Heart right ventricle (tissue), 16 donors: ENCODE data around the gene PGAM1. TPM values are rescaled to one million over a fixed set of nuclear protein-coding genes. Genes with fewer than 3 reads are reported as not detected.

Source experiments
- ATAC-seq, 8 donors: fragments of 200-7000 bp; cut with Tn5 transposase; one replicate each; pipeline ENCODE4 v1.9.1; 2020; ENCODE audit warnings: mild to moderate bottlenecking in 8 of 8, moderate library complexity in 8 of 8, moderate number of reproducible peaks in 1 of 8
- DNase-seq, 2 donors: peaks; one replicate each; pipeline ENCODE4 v3.0.0-alpha.2; 2020
- H3K27ac ChIP-seq, 10 donors: fragments of 200-600 bp; sonication (generic) in 2 of 10; one replicate each; pipeline versions ENCODE4 v1.5.0 to v1.8.0; 2020 to 2022; ENCODE audit warnings: mild to moderate bottlenecking in 3 of 10
- H3K27me3 ChIP-seq, 7 donors: fragments of 200-600 bp; one replicate each; pipeline ENCODE4 v1.8.0; 2021 to 2022; ENCODE audit warnings: mild to moderate bottlenecking in 2 of 7
- H3K36me3 ChIP-seq, 9 donors: fragments of 200-600 bp; sonication (generic) in 1 of 9; one replicate each; pipeline versions ENCODE4 v1.5.0 to v1.8.0; 2020 to 2022; ENCODE audit warnings: mild to moderate bottlenecking in 2 of 9
- H3K4me1 ChIP-seq, 9 donors: fragments of 200-600 bp; sonication (generic) in 1 of 9; one replicate each; pipeline versions ENCODE4 v1.5.0 to v1.8.0; 2020 to 2022; ENCODE audit warnings: mild to moderate bottlenecking in 4 of 9
- H3K4me3 ChIP-seq, 10 donors: fragments of 200-600 bp; sonication (generic) in 2 of 10; one replicate each; pipeline versions ENCODE4 v1.5.0 to v1.8.0; 2020 to 2022; ENCODE audit warnings: mild to moderate bottlenecking in 7 of 10, moderate library complexity in 2 of 10
- H3K9me3 ChIP-seq, 11 donors: fragments of 200-600 bp in 10 of 11; sonication (generic) in 2 of 11; one replicate each; pipeline versions ENCODE4 v1.5.0 to v1.8.0; 2013 to 2022; ENCODE audit warnings: mild to moderate bottlenecking in 2 of 11, control low read depth in 1 of 11, moderate library complexity in 1 of 11
- CTCF ChIP-seq, 9 donors: fragments of 200-600 bp; sonication (generic) in 2 of 9; IDR thresholded peaks; one replicate each; pipeline versions ENCODE4 v1.5.0 to v1.8.0; 2021 to 2022; ENCODE audit warnings: antibody characterized with exemption in 9 of 9, mild to moderate bottlenecking in 5 of 9, moderate library complexity in 1 of 9
- WGBS, 2 donors: extraction: QIAGEN DNeasy Blood & Tissue Kit; methylation state at CpG; one replicate each; pipeline ENCODE4 v1.1.7; 2013; ENCODE audit warnings: inconsistent platforms in 1 of 2; 5-methylcytosine and 5-hydroxymethylcytosine counted together
- intact Hi-C, 10 donors: fragments of 100-400 bp; cut with DNase I; formaldehyde crosslinking; loops; one replicate each; pipeline versions ENCODE4 v1.11.1 to v1.14.2; 2022
- polyA plus RNA-seq, 2 donors: library from polyadenylated mRNA; stranded (reverse); fragments of 200-250 nt; gene quantifications; one replicate each; pipeline ENCODE4 v1.2.3, GENCODE V29; 2013
- total RNA-seq, 10 donors: library from RNA; stranded (reverse); fragmentation: NEBNext Ultra II Directional in 3 of 10; extraction: Animal tissue kit (Norgen Biotek cat#: 25700) in 3 of 10; gene quantifications; one replicate each; pipeline versions ENCODE4 v1.2.1 to v1.2.4, GENCODE V29; 2021 to 2023
- donor health status: Arrhythmogenic right ventricular cardiomyopathy.
- donor health status: ischemic (EF 13 %, LVEDD 7.1; RV severe dilation, severe dysfunction).
- donor health status: healthy with polysubstance abuse.
- donor health status: DM: no; HTN: yes; CAD: no.
- donor health status: DM: no; HTN: no; CAD: no.
- donor health status: ischemic (EF 25% LVEDD 6.9; RV normal size, moderate dysfunction).
- donor health status: ischemic (EF 25% LVEDD 5.7; RV mildly dilated, moderate dysfunction).
- donor health status: healthy.
- donor health status: DM: yes; HTN: yes; CAD: no.
- donor health status: Ischemic cardiomyopathy.
- donor health status: ischemic (EF 35%, LVEDD 5.7; RV mildly dilated, moderate dysfunction).
- donor health status: nonischemic (EF 11% LVEDD 7.7; RV severe dilation, severe dysfunction).
- donor health status: DM: yes; HTN: yes; CAD: no.
- donor health status: PGD.
- donor health status: ischemic (EF 29% LVEDD 5.4; RV normal size, mild dysfunction).
- donor health status: nonischemic (EF 23%, LVEDD 6.1; RV moderate dilation, normal function).

The PGAM1 gene
- total and polyA plus RNA-seq, 12 donors = 21.5 to 389 (median 246) TPM

DNA sequence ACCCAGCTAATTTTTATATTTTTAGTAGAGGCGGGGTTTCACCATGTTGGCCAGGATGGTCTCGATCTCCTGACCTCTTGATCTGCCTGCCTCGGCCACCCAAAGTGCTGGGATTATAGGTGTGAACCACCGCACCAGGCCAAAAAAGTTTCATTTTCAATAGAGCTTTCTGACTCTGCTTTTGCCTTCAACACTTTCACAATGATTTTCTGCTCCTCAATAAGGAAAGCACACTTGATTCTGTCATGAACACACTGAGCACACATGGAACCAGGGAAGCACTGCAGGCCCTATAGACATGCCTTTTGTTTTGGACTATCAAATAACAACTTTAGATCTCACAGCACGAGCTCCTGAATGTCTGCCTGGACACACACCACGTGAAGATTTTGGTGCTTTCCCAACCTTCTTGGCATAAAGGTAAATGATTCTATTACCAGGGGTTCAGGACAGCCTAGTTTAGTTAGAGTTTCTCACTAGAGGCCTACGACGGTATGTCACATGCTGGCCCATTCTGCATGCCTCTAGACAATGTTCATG, 32.9 kb upstream of the PGAM1 start:
- Histone ChIP-seq H3K27ac (no peak overlapping the region), H3K4me3 (no peak overlapping the region), H3K9me3 (no peaks in the 10 kb centered on the region), H3K27me3 (no peaks in the 10 kb centered on the region), H3K36me3 (peaks cover 0 to 96% (median 50%) of the 10 kb centered on the region in 9 donors), H3K4me1 (no peaks in the 10 kb centered on the region)
- no peak for ATAC-seq
- intact Hi-C loops = no loop called here
- WGBS, 2 donors = 92 to 94% methylated on average over 8 of the region's 8 CpGs
- no peak for DNase-seq
- no peak for TF ChIP-seq CTCF (IDR thresholded peaks at IDR 0.05)

DNA sequence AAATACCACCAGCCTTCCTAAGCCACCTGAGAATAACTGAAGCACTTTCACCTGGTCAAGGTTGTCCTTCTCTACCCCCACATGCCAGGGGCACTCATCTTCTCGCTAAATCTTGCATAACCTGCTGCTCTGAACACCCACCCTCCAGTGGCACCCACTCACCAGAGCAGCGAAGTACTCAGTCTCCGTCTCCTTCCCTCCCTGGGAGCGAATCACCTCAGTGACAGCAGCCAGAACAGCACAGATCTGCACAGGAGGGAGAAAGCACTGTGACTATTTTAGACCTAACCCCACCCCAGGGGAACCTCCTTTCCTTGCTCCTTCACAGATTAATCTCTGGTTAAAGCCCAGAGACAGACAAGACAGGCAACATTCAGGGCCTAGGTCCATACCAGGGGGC, 29.9 kb upstream of the PGAM1 start:
- no peak for ATAC-seq
- intact Hi-C loops = no loop called here
- H3K36me3 ChIP-seq = peaks cover 0 to 76% (median 31%) of the 10 kb centered on the region in 9 donors
- H3K4me1 ChIP-seq = peaks cover 0 to 17% (median 13%) of the 10 kb centered on the region in 9 donors
- H3K27ac ChIP-seq = no peak overlapping the region
- no peak for DNase-seq
- TF ChIP-seq CTCF (IDR thresholded peaks at IDR 0.05) = no peak
- H3K4me3 ChIP-seq = no peak overlapping the region
- no peaks in the 10 kb centered on the region for H3K9me3 ChIP-seq
- no peaks in the 10 kb centered on the region for H3K27me3 ChIP-seq
- WGBS, 2 donors = 73 to 75% methylated on average over 4 of the region's 4 CpGs

DNA sequence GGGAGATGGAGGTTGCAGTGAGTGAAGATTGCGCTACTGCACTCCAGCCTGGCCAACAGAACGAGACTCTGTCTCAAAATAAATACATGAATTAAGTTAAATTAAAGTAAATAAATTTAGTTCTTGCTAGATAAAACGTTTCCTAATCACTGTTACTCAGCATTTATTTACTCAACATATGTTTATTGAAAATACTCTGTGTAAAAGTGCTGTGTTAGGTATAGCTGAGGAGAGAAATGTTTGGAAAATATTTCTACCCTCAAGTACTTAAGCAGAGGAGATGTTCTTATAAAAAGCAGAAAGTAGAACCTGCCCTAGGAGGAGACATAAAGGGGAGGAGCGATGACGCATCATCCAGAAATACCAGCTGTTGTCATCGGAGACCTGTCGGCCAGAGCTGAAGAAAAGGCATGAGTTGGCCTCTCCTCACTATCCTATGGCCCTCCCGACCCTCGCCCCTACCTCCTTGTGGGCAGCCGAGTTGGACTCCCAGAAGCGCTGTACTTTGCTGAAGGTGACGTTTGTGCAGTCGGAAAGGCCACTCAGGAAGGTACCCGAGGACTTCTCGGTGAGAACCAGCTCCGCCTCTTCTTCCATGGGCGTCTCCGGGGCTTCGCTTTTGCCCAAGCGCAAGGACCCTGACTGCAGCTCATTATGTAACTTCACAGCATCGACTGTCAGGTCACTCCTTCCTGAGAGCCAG, 26.0 kb upstream of the PGAM1 start:
- TF ChIP-seq CTCF (IDR thresholded peaks at IDR 0.05) = no peak
- Histone ChIP-seq H3K36me3 (peaks cover 0 to 38% (median 7%) of the 10 kb centered on the region in 9 donors), H3K4me1 (peaks cover 0 to 25% (median 13%) of the 10 kb centered on the region in 9 donors), H3K9me3 (no peaks in the 10 kb centered on the region), H3K27ac (peak overlapping the region in 8 of 10 donors; percentile 56 to 91 (median 84)), H3K4me3 (peak overlapping the region; percentile 48 to 96 (median 80)), H3K27me3 (no peaks in the 10 kb centered on the region)
- DNase-seq (peak in 1 of 2 donors; percentile 39), ATAC-seq (peak; percentile 8 to 79 (median 64))
- intact Hi-C loops = loop anchor here in 4 of 10 donors (5.0 to 10.0 kb wide), 4 partner anchors 63 to 337 kb away; partner anchors contain the start of gene ZFYVE27 (in 1 of the 4)
- WGBS, 2 donors = 18 to 20% methylated on average over 21 of the region's 21 CpGs

GRCh38 chr10:97400665-97401454, 25.1 kb upstream of the PGAM1 start, which contains the start of gene RRP12:
RRP12 (minus strand) TSS chr10:97401340; CDS start chr10:97401231, 109 bp downstream.
- TF ChIP-seq CTCF (IDR thresholded peaks at IDR 0.05) = peak in 4 of 9 donors; percentile 8 to 36 (median 22)
- Histone ChIP-seq H3K4me1 (peaks cover 0 to 30% (median 13%) of the 10 kb centered on the region in 9 donors), H3K27me3 (no peaks in the 10 kb centered on the region), H3K4me3 (peak within 1 kb of the TSS; percentile 48 to 96 (median 80)), H3K9me3 (no peaks in the 10 kb centered on the region), H3K36me3 (peaks cover 0 to 29% (median 4%) of the 10 kb centered on the region in 9 donors), H3K27ac (peak within 1 kb of the TSS in 9 of 10 donors; percentile 56 to 91 (median 83))
- 1% methylated on average over 39 of the region's 39 CpGs for WGBS, 2 donors
- intact Hi-C loops = loop anchor here in 4 of 10 donors (5.0 to 10.0 kb wide), 4 partner anchors 64 to 336 kb away; partner anchors contain the start of gene ZFYVE27 (in 1 of the 4)
- peak; percentile 37 to 96 for DNase-seq
- ATAC-seq = peak; percentile 95 to 98 (median 97)
